ENCODE results near the gene CD300C. TPM values are rescaled to one million over a fixed set of nuclear protein-coding genes. Genes with fewer than 3 reads are reported as not detected.

CD300C gene
- total RNA-seq, 1 experiment from 2014 or later = not detected

DNA sequence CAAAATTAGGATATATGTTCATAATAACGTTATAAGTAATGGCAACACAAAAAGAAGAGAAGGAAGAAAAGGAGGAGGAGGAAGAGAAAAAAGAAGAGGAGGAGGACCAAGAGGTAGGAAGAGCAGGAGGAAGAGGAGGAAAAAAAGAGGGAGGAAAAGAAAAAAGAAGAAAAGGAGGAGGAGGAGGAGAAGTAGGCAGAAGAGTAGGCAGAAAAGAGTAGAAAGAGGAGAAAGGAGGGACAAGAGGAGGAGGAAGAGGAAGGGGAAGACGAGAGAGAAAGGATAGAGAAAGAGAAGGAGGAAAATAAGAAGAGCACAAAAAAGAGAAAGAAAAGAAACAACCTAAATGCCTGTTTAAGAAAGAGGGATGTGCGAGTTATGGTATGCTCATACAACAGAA, 9.0 kb downstream of the CD300C start:
- intact Hi-C loops (cut with micrococcal nuclease; ENCODE audit: unreplicated experiment) = no loop called here
- in situ Hi-C loops (cut with HindIII; ENCODE audit: low pct_unique_long_range_greater_than_20kb, low sequenced_read_pairs) = no loop called here
- Histone ChIP-seq H3K4me1 (ENCODE audit: control insufficient read depth, insufficient read depth, low read length) (no peaks in the 10 kb centered on the region; the same call in 1 of the 2 replicates), H3K36me3 (ENCODE audit: control insufficient read depth, insufficient read depth, low read length) (no peaks in the 10 kb centered on the region), H3K27ac (ENCODE audit: low read length) (no peak overlapping the region), H3K9me3 (ENCODE audit: control insufficient read depth, insufficient read depth, low read depth, low read length) (no peaks in the 10 kb centered on the region), H3K27me3 (ENCODE audit: control insufficient read depth, insufficient read depth, low read length) (peaks cover 22% of the 10 kb centered on the region), H3K4me3 (ENCODE audit: low read depth in 2 of 2, low read length in 2 of 2) (no peak overlapping the region)
- CTCF ChIA-PET = no interaction called here
- POLR2A ChIA-PET = no interaction called here
- TF ChIP-seq TCF7L2 (IDR thresholded peaks at IDR 0.05; ENCODE audit: low read depth, low read length) (no peak), POLR2AphosphoS5 (IDR thresholded peaks at IDR 0.05; ENCODE audit: low read depth, low read length) (no peak)
- no TSS peak for BruUV-seq (replicated peaks)
- no peak for DNase-seq (ENCODE audit: low read depth, low spot score)
- ATAC-seq = no peak

DNA sequence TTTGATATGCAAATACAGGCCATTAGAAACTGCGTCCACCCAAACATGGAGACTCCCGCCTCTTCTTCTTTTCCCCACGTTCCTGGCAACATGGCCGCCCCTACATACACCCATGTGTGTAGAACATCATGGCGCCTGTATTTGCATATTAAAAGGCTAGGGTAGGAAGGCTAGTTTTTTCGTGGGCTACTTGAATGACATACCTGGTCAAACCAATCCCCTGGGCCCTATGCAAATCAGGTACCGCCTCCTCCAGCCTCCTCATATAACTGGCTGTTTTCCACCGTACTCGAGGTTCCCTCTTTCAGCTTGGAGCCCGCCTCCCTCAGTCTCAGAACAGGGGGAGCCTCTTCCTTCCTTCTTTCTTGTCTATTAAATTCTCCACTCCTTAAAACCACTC, 13.8 kb downstream of the CD300C start:
- Histone ChIP-seq H3K4me3 (ENCODE audit: low read depth in 2 of 2, low read length in 2 of 2) (no peak overlapping the region), H3K9me3 (ENCODE audit: control insufficient read depth, insufficient read depth, low read depth, low read length) (no peaks in the 10 kb centered on the region), H3K27ac (ENCODE audit: low read length) (no peak overlapping the region), H3K27me3 (ENCODE audit: control insufficient read depth, insufficient read depth, low read length) (peaks cover 28% of the 10 kb centered on the region), H3K36me3 (ENCODE audit: control insufficient read depth, insufficient read depth, low read length) (no peaks in the 10 kb centered on the region), H3K4me1 (ENCODE audit: control insufficient read depth, insufficient read depth, low read length) (no peaks in the 10 kb centered on the region; the same call in 1 of the 2 replicates)
- TF ChIP-seq TCF7L2 (IDR thresholded peaks at IDR 0.05; ENCODE audit: low read depth, low read length) = no peak
- TF ChIP-seq, protein P1, sequence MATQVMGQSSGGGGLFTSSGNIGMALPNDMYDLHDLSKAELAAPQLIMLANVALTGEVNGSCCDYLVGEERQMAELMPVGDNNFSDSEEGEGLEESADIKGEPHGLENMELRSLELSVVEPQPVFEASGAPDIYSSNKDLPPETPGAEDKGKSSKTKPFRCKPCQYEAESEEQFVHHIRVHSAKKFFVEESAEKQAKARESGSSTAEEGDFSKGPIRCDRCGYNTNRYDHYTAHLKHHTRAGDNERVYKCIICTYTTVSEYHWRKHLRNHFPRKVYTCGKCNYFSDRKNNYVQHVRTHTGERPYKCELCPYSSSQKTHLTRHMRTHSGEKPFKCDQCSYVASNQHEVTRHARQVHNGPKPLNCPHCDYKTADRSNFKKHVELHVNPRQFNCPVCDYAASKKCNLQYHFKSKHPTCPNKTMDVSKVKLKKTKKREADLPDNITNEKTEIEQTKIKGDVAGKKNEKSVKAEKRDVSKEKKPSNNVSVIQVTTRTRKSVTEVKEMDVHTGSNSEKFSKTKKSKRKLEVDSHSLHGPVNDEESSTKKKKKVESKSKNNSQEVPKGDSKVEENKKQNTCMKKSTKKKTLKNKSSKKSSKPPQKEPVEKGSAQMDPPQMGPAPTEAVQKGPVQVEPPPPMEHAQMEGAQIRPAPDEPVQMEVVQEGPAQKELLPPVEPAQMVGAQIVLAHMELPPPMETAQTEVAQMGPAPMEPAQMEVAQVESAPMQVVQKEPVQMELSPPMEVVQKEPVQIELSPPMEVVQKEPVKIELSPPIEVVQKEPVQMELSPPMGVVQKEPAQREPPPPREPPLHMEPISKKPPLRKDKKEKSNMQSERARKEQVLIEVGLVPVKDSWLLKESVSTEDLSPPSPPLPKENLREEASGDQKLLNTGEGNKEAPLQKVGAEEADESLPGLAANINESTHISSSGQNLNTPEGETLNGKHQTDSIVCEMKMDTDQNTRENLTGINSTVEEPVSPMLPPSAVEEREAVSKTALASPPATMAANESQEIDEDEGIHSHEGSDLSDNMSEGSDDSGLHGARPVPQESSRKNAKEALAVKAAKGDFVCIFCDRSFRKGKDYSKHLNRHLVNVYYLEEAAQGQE (IDR thresholded peaks at IDR 0.05; ENCODE audit: insufficient read depth in 1 of 2, low read depth in 2 of 2, low read length in 1 of 2) = no peak
- TF ChIP-seq POLR2AphosphoS5 (IDR thresholded peaks at IDR 0.05; ENCODE audit: low read depth, low read length) = no peak
- no peak for TF ChIP-seq SIN3A (IDR thresholded peaks at IDR 0.05; ENCODE audit: borderline replicate concordance, insufficient read depth, low read depth, low read length)
- TF ChIP-seq, protein P2, sequence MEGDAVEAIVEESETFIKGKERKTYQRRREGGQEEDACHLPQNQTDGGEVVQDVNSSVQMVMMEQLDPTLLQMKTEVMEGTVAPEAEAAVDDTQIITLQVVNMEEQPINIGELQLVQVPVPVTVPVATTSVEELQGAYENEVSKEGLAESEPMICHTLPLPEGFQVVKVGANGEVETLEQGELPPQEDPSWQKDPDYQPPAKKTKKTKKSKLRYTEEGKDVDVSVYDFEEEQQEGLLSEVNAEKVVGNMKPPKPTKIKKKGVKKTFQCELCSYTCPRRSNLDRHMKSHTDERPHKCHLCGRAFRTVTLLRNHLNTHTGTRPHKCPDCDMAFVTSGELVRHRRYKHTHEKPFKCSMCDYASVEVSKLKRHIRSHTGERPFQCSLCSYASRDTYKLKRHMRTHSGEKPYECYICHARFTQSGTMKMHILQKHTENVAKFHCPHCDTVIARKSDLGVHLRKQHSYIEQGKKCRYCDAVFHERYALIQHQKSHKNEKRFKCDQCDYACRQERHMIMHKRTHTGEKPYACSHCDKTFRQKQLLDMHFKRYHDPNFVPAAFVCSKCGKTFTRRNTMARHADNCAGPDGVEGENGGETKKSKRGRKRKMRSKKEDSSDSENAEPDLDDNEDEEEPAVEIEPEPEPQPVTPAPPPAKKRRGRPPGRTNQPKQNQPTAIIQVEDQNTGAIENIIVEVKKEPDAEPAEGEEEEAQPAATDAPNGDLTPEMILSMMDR (IDR thresholded peaks at IDR 0.05) = no peak
- in situ Hi-C loops (cut with HindIII; ENCODE audit: low pct_unique_long_range_greater_than_20kb, low sequenced_read_pairs) (no loop called here), intact Hi-C loops (cut with micrococcal nuclease; ENCODE audit: unreplicated experiment) (loop anchor here (5.0 kb wide), 1 partner anchor 165 kb away; the partner anchor contains the start of gene GPR142)
- DNase-seq (ENCODE audit: low read depth, low spot score) (no peak), ATAC-seq (peak; percentile 42; the same call in 1 of the 2 replicates)
- no TSS peak for BruUV-seq (replicated peaks)
- CTCF ChIA-PET = interaction anchor here (1.4 kb wide), 2 partner anchors 153 to 226 kb away, joined by 4 read pairs; no protein-coding TSS in a partner anchor
- POLR2A ChIA-PET = no interaction called here

DNA sequence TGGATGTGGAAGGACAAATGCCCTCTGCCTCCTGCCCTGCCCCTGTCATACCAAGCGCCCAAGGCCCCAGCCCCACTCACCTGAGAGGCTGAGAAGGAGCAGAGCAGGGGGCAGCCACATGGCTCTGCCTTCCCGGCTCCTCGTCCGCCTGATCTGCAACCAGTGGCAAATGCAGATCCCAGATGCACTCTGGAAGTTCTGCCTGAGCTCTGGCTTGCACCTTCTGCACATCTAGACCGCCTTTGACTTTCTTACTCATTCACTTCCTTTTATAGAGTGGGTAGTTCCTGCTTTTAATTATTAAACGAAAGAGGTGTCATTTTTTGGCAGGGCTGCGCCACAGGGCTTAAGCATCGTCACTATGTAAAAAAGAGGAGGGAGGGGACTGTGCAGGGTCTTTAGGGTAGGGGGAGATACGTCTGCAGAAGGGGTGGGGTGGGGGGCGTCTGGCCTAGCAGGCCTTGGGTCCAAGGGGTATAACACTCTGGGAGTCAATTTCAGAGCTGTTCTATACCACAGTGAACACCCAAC, 14.6 kb downstream of the CD300C start, which contains the start of gene CD300LB:
Gene CD300LB (minus strand): TSS at position 245 of the 531 bp plus-strand sequence. CDS start 125 bp downstream, at position 120.
- H3K27me3 ChIP-seq (ENCODE audit: control insufficient read depth, insufficient read depth, low read length) = peaks cover 27% of the 10 kb centered on the region
- BruUV-seq (replicated peaks) = no TSS peak
- no peaks in the 10 kb centered on the region for H3K36me3 ChIP-seq (ENCODE audit: control insufficient read depth, insufficient read depth, low read length)
- intact Hi-C loops (cut with micrococcal nuclease; ENCODE audit: unreplicated experiment) (loop anchor here (5.0 kb wide), 1 partner anchor 164 kb away; the partner anchor contains the start of gene GPR142), in situ Hi-C loops (cut with HindIII; ENCODE audit: low pct_unique_long_range_greater_than_20kb, low sequenced_read_pairs) (no loop called here)
- no peaks in the 10 kb centered on the region; the same call in 1 of the 2 replicates for H3K4me1 ChIP-seq (ENCODE audit: control insufficient read depth, insufficient read depth, low read length)
- no peaks in the 10 kb centered on the region for H3K9me3 ChIP-seq (ENCODE audit: control insufficient read depth, insufficient read depth, low read depth, low read length)
- ChIA-PET CTCF (interaction anchor here (0.6 to 1.3 kb wide), 3 partner anchors 35 to 235 kb away, joined by 3 to 4 read pairs (median 4); no protein-coding TSS in a partner anchor), POLR2A (no interaction called here)
- DNase-seq (ENCODE audit: low read depth, low spot score) (no peak), ATAC-seq (no peak)
- no peak for TF ChIP-seq TCF7L2 (IDR thresholded peaks at IDR 0.05; ENCODE audit: low read depth, low read length)
- TF ChIP-seq, protein P2 (IDR thresholded peaks at IDR 0.05) = no peak
- TF ChIP-seq SIN3A (IDR thresholded peaks at IDR 0.05; ENCODE audit: borderline replicate concordance, insufficient read depth, low read depth, low read length) = no peak
- TF ChIP-seq, protein P1 (IDR thresholded peaks at IDR 0.05; ENCODE audit: insufficient read depth in 1 of 2, low read depth in 2 of 2, low read length in 1 of 2) = no peak
- TF ChIP-seq POLR2AphosphoS5 (IDR thresholded peaks at IDR 0.05; ENCODE audit: low read depth, low read length) = no peak
- H3K27ac ChIP-seq (ENCODE audit: low read length) = no peak within 1 kb of the TSS
- H3K4me3 ChIP-seq (ENCODE audit: low read depth in 2 of 2, low read length in 2 of 2) = no peak within 1 kb of the TSS
